SK-N-SH (cell line): ENCODE results near the gene OCSTAMP. TPM values are rescaled to one million over a fixed set of nuclear protein-coding genes. Genes with fewer than 3 reads are reported as not detected.

ENCODE experiments used
- CTCF ChIA-PET: fragments of 300-600, 350-600 bp; formaldehyde crosslinking; extraction: SDS; loops from one replicate; lab custom pipeline; 2021; lab: Yijun Ruan, JAX
- POLR2A ChIA-PET: fragments of 350-600 bp; sonication (Branson Sonifier 250); formaldehyde crosslinking; extraction: SDS; loops from one replicate; lab custom pipeline; 2020; ENCODE audit warnings: antibody characterized with exemption, inconsistent platforms; lab: Yijun Ruan, JAX
- DNase-seq: peaks from one replicate; pipeline ENCODE4 v3.0.0; 2012
- H2AFZ ChIP-seq: fragments of 200-600 bp; sonication (generic); 2 replicates; pipeline ENCODE4 v1.8.1; 2016; ENCODE audit warnings: antibody characterized with exemption, mild to moderate bottlenecking, low read depth
- H3F3A ChIP-seq: fragments of 200-600 bp; sonication (generic); replicated peaks from 2 replicates; pipeline ENCODE3; 2016; ENCODE audit warnings: antibody characterized with exemption, mild to moderate bottlenecking; ENCODE audit not compliant: insufficient read depth
- H3K27ac ChIP-seq, 2 experiments: fragments of 200-500 bp in 1 of 2; fragments of 200-600 bp in 1 of 2; sonication (Bioruptor generic) in 1 of 2; sonication (generic), shearing (Covaris generic) in 1 of 2; 2 replicates each; pipeline versions ENCODE4 v1.5.1 to v1.6.1; 2014 to 2016; ENCODE audit warnings: low read depth in 2 of 2, inconsistent platforms in 1 of 2, low read length in 1 of 2, mild to moderate bottlenecking in 1 of 2, mixed read lengths in 1 of 2
- H3K27me3 ChIP-seq: fragments of 200-600 bp; sonication (generic), shearing (Covaris generic); 2 replicates; pipeline ENCODE4 v1.6.1; 2016; ENCODE audit warnings: mixed run types; ENCODE audit not compliant: insufficient read depth
- H3K36me3 ChIP-seq, 2 experiments: fragments of 200-500 bp in 1 of 2; fragments of 200-600 bp in 1 of 2; sonication (Bioruptor generic) in 1 of 2; sonication (generic) in 1 of 2; replicated peaks in 1 of 2; 2 replicates each; pipeline versions ENCODE3 to v1.5.1; 2014 to 2016; ENCODE audit warnings: low read length in 1 of 2, mild to moderate bottlenecking in 1 of 2; ENCODE audit not compliant: insufficient read depth in 2 of 2, control insufficient read depth in 1 of 2
- H3K4me1 ChIP-seq, 2 experiments: fragments of 200-500 bp in 1 of 2; fragments of 200-600 bp in 1 of 2; sonication (Bioruptor generic) in 1 of 2; sonication (generic), shearing (Covaris generic) in 1 of 2; 2 replicates each; pipeline versions ENCODE4 v1.5.1 to v1.6.1; 2014 to 2016; ENCODE audit warnings: low read depth in 1 of 2, low read length in 1 of 2, mixed run types in 1 of 2; ENCODE audit not compliant: insufficient read depth in 2 of 2, control insufficient read depth in 1 of 2
- H3K4me2 ChIP-seq: fragments of 200-600 bp; sonication (generic), shearing (Covaris generic); 2 replicates; pipeline ENCODE4 v1.6.1; 2017; ENCODE audit warnings: mixed run types
- H3K4me3 ChIP-seq, 2 experiments: fragments of 200-500 bp in 1 of 2; fragments of 200-600 bp in 1 of 2; sonication (Bioruptor generic) in 1 of 2; sonication (generic), shearing (Covaris generic) in 1 of 2; 2 replicates each; pipeline versions ENCODE4 v1.5.1 to v1.8.1; 2014 to 2016; ENCODE audit warnings: low read depth in 2 of 2, inconsistent platforms in 1 of 2, low read length in 1 of 2, mild to moderate bottlenecking in 1 of 2, mixed read lengths in 1 of 2, moderate library complexity in 1 of 2
- H3K79me2 ChIP-seq: fragments of 200-600 bp; sonication (generic); 2 replicates; pipeline ENCODE4 v1.8.1; 2017; ENCODE audit warnings: mild to moderate bottlenecking; ENCODE audit not compliant: insufficient read depth
- H3K9ac ChIP-seq: fragments of 200-600 bp; sonication (generic); 2 replicates; pipeline ENCODE4 v1.6.1; 2017; ENCODE audit warnings: mixed run types
- H3K9me2 ChIP-seq: fragments of 200-600 bp; sonication (generic); 2 replicates; pipeline ENCODE4 v1.6.1; 2017; ENCODE audit warnings: mixed run types
- H3K9me3 ChIP-seq: fragments of 200-600 bp; sonication (generic); 2 replicates; pipeline ENCODE4 v1.6.1; 2017; ENCODE audit warnings: mixed run types, mild to moderate bottlenecking, moderate library complexity
- H4K20me1 ChIP-seq: fragments of 200-600 bp; sonication (generic); 2 replicates; pipeline ENCODE4 v1.6.1; 2017; ENCODE audit warnings: mild to moderate bottlenecking, mixed run types; ENCODE audit not compliant: insufficient read depth
- FOXM1 ChIP-seq: IDR thresholded peaks from 2 replicates; pipeline ENCODE4 v1.4.0; 2012; ENCODE audit warnings: low read depth, mild to moderate bottlenecking
- GATA2 ChIP-seq: sonication (generic); formaldehyde crosslinking; IDR thresholded peaks from 2 replicates; pipeline ENCODE4 v1.5.0; 2020; ENCODE audit warnings: mild to moderate bottlenecking, missing genetic modification reagents
- JUND ChIP-seq: IDR thresholded peaks from 2 replicates; pipeline ENCODE4 v1.4.0; 2012
- MAX ChIP-seq: IDR thresholded peaks from 2 replicates; pipeline ENCODE4 v1.4.0; 2012; ENCODE audit warnings: low read depth
- NRF1 ChIP-seq: IDR thresholded peaks from 2 replicates; pipeline ENCODE4 v1.6.1; 2012; ENCODE audit warnings: low read depth, mild to moderate bottlenecking, low read length
- RAD21 ChIP-seq: IDR thresholded peaks from 2 replicates; pipeline ENCODE4 v1.6.1; 2012; ENCODE audit warnings: mild to moderate bottlenecking, low read length
- RFX5 ChIP-seq: IDR thresholded peaks from 2 replicates; pipeline ENCODE4 v1.6.1; 2012; ENCODE audit warnings: mild to moderate bottlenecking, improper control_type of control experiment, low read length
- RXRA ChIP-seq: IDR thresholded peaks from 2 replicates; pipeline ENCODE4 v1.4.0; 2012; ENCODE audit warnings: low read depth, mild to moderate bottlenecking, borderline replicate concordance
- WGBS: methylation state at CpG from one replicate; pipeline ENCODE4 v1.1.6; 2017; ENCODE audit warnings: low lambda C conversion rate; 5-methylcytosine and 5-hydroxymethylcytosine counted together
- polyA plus RNA-seq, 3 experiments: library from polyadenylated mRNA; depleted of rRNA; stranded (reverse); fragments of >200 nt; gene quantifications; 2 replicates each; pipeline ENCODE4 v1.2.3, GENCODE V29; 2012
- TF ChIP-seq, protein P1 (sequence below): fragments of 200-600 bp; sonication (generic); IDR thresholded peaks from 2 replicates; pipeline ENCODE4 v1.6.1; 2017; ENCODE audit warnings: antibody characterized with exemption, mild to moderate bottlenecking, moderate library complexity

OCSTAMP gene
- polyA plus RNA-seq, 1 of the 3 experiments (the other 2 are of a cell fraction): not detected

GRCh38 chr20:46592580-46593362 lies 42.3 kb upstream of the OCSTAMP start:
- Histone ChIP-seq H3K9ac (no peak overlapping the region), H3K27me3 (no peaks in the 10 kb centered on the region; the same call in 1 of the 2 replicates), H3K9me2 (no peaks in the 10 kb centered on the region), H3F3A (peaks cover 4% of the 10 kb centered on the region), H3K4me1 (peaks cover 0 to 3% of the 10 kb centered on the region in 2 experiments; a peak in 2 of 4 replicates), H3K27ac (no peak overlapping the region), H3K4me3 (no peak overlapping the region), H3K4me2 (no peak overlapping the region), H3K79me2 (no peaks in the 10 kb centered on the region), H3K9me3 (no peaks in the 10 kb centered on the region), H3K36me3 (no peaks in the 10 kb centered on the region), H4K20me1 (no peaks in the 10 kb centered on the region), H2AFZ (no peak overlapping the region)
- WGBS: 26% methylated on average over 4 of the region's 4 CpGs
- no peak for DNase-seq
- ChIA-PET POLR2A (no interaction called here), CTCF (interaction anchor here (0.6 kb wide), 1 partner anchor 89 kb away, joined by 3 read pairs; no protein-coding TSS in a partner anchor)
- TF ChIP-seq MAX (no peak), RAD21 (no peak), RFX5 (no peak), NRF1 (no peak)
- TF ChIP-seq, protein P1, sequence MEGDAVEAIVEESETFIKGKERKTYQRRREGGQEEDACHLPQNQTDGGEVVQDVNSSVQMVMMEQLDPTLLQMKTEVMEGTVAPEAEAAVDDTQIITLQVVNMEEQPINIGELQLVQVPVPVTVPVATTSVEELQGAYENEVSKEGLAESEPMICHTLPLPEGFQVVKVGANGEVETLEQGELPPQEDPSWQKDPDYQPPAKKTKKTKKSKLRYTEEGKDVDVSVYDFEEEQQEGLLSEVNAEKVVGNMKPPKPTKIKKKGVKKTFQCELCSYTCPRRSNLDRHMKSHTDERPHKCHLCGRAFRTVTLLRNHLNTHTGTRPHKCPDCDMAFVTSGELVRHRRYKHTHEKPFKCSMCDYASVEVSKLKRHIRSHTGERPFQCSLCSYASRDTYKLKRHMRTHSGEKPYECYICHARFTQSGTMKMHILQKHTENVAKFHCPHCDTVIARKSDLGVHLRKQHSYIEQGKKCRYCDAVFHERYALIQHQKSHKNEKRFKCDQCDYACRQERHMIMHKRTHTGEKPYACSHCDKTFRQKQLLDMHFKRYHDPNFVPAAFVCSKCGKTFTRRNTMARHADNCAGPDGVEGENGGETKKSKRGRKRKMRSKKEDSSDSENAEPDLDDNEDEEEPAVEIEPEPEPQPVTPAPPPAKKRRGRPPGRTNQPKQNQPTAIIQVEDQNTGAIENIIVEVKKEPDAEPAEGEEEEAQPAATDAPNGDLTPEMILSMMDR: peak; percentile 31; the same call in 1 of the 2 replicates

GRCh38 chr20:46590443-46590842 lies 40.0 kb upstream of the OCSTAMP start:
- WGBS: 4% methylated on average over 1 of the region's 1 CpG
- H3F3A ChIP-seq: peaks cover 4% of the 10 kb centered on the region
- H3K27ac ChIP-seq: no peak overlapping the region
- no peak overlapping the region for H3K9ac ChIP-seq
- H2AFZ ChIP-seq: no peak overlapping the region
- CTCF ChIA-PET: no interaction called here
- H3K36me3 ChIP-seq: no peaks in the 10 kb centered on the region
- no peaks in the 10 kb centered on the region for H3K9me3 ChIP-seq
- H3K4me3 ChIP-seq: no peak overlapping the region
- DNase-seq: no peak
- no peaks in the 10 kb centered on the region for H3K79me2 ChIP-seq
- no peaks in the 10 kb centered on the region for H3K9me2 ChIP-seq
- H3K4me1 ChIP-seq: peaks cover 0 to 3% of the 10 kb centered on the region in 2 experiments; a peak in 2 of 4 replicates
- H3K27me3 ChIP-seq: no peaks in the 10 kb centered on the region; the same call in 1 of the 2 replicates
- no peaks in the 10 kb centered on the region for H4K20me1 ChIP-seq
- TF ChIP-seq JUND (no peak), GATA2 (CRISPR knock-in tag) (peak; percentile 45), RXRA (no peak), FOXM1 (no peak)
- TF ChIP-seq, all 33 proteins: peak for 1
- H3K4me2 ChIP-seq: no peak overlapping the region
- POLR2A ChIA-PET: interaction anchor here (0.6 kb wide), 1 partner anchor 99 kb away, joined by 5 read pairs; the partner anchor contains the start of gene TP53RK
